ENCODE data around the gene MPIG6B.
A peak's percentile ranks its signal among the peaks of the same experiment; 100 is the strongest.

DNA sequence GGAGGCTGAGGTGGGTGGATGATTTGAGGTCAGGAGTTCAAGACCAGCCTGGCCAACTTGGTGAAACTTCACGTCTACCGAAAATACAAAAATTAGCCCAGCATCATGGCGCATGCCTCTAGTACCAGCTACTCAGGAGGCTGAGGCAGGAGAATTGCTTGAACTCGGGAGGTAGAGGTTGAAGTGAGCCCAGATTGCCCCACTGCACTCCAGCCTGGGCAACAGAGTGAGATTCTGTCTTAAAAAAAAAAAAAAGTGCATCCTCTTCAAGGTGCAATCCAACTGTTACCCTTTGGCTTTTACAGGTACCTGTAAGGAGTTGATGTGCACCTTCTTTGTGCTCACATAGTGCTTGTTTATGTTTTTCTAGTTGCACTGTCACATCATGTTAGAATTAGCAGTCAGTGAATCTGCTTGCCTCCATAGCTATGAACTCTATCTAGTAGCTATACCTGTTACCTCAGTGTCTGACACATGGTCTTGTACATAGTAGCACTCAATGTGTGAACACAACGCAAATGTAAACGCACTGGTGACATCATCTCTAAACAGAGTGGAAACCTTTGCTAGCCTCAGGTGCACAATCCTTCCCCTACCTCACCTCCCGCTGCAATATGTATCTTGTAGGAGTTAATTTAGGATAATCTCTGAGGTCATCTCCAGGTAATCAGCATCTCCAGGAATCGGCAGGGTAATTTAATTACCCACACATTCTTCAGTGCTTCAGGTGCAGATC is 26.3 kb downstream of the MPIG6B start:
- TF ChIP-seq, protein P1, sequence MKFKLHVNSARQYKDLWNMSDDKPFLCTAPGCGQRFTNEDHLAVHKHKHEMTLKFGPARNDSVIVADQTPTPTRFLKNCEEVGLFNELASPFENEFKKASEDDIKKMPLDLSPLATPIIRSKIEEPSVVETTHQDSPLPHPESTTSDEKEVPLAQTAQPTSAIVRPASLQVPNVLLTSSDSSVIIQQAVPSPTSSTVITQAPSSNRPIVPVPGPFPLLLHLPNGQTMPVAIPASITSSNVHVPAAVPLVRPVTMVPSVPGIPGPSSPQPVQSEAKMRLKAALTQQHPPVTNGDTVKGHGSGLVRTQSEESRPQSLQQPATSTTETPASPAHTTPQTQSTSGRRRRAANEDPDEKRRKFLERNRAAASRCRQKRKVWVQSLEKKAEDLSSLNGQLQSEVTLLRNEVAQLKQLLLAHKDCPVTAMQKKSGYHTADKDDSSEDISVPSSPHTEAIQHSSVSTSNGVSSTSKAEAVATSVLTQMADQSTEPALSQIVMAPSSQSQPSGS (tag by site-specific recombination; IDR thresholded peaks at IDR 0.05; ENCODE audit: low read depth), result peak; percentile 80
- TF ChIP-seq ZSCAN16 (tag by site-specific recombination; IDR thresholded peaks at IDR 0.05) (no peak), OSR2 (tag by site-specific recombination; IDR thresholded peaks at IDR 0.05) (peak; percentile 52)
- TF ChIP-seq, protein P2, sequence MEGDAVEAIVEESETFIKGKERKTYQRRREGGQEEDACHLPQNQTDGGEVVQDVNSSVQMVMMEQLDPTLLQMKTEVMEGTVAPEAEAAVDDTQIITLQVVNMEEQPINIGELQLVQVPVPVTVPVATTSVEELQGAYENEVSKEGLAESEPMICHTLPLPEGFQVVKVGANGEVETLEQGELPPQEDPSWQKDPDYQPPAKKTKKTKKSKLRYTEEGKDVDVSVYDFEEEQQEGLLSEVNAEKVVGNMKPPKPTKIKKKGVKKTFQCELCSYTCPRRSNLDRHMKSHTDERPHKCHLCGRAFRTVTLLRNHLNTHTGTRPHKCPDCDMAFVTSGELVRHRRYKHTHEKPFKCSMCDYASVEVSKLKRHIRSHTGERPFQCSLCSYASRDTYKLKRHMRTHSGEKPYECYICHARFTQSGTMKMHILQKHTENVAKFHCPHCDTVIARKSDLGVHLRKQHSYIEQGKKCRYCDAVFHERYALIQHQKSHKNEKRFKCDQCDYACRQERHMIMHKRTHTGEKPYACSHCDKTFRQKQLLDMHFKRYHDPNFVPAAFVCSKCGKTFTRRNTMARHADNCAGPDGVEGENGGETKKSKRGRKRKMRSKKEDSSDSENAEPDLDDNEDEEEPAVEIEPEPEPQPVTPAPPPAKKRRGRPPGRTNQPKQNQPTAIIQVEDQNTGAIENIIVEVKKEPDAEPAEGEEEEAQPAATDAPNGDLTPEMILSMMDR (tag by site-specific recombination; IDR thresholded peaks at IDR 0.05), result no peak
